Ishikawa (cell line): ENCODE results near the gene TMOD1.

Experiments used
- CEBPB ChIP-seq: IDR thresholded peaks from 2 replicates; pipeline ENCODE4 v1.6.1; 2012
- CREB1 ChIP-seq: IDR thresholded peaks from 2 replicates; pipeline ENCODE4 v1.6.1; 2012; ENCODE audit warnings: low read depth
- EGR1 ChIP-seq: IDR thresholded peaks from 2 replicates; pipeline ENCODE4 v1.6.1; 2012
- EP300 ChIP-seq: IDR thresholded peaks from 2 replicates; pipeline ENCODE4 v1.6.1; 2012; ENCODE audit warnings: borderline replicate concordance
- FOXM1 ChIP-seq: IDR thresholded peaks from 2 replicates; pipeline ENCODE4 v1.6.1; 2012; ENCODE audit warnings: low read depth, borderline replicate concordance
- MAX ChIP-seq: IDR thresholded peaks from 2 replicates; pipeline ENCODE4 v1.6.1; 2012
- NFIC ChIP-seq: IDR thresholded peaks from 2 replicates; pipeline ENCODE4 v1.6.1; 2012
- RAD21 ChIP-seq: IDR thresholded peaks from 2 replicates; pipeline ENCODE4 v1.6.1; 2012; ENCODE audit warnings: low read depth
- TAF1 ChIP-seq: IDR thresholded peaks from 2 replicates; pipeline ENCODE4 v1.6.1; 2012; ENCODE audit warnings: low read depth, mild to moderate bottlenecking
- TCF12 ChIP-seq: IDR thresholded peaks from 2 replicates; pipeline ENCODE4 v1.6.1; 2012; ENCODE audit warnings: low read depth
- TEAD4 ChIP-seq: IDR thresholded peaks from 2 replicates; pipeline ENCODE4 v1.6.1; 2012
- USF1 ChIP-seq: IDR thresholded peaks from 2 replicates; pipeline ENCODE4 v1.6.1; 2012
- YY1 ChIP-seq: IDR thresholded peaks from 2 replicates; pipeline ENCODE4 v1.6.1; 2012; ENCODE audit warnings: low read depth
- ZBTB7A ChIP-seq: IDR thresholded peaks from 2 replicates; pipeline ENCODE4 v1.6.1; 2012; ENCODE audit warnings: low read depth
- TF ChIP-seq, protein P1 (sequence below): IDR thresholded peaks from 2 replicates; pipeline ENCODE4 v1.6.1; 2012; ENCODE audit warnings: low read depth, mild to moderate bottlenecking

Gene TMOD1

GRCh38 chr9:97563458-97564135 is 62.1 kb downstream of the TMOD1 start:
- TF ChIP-seq TCF12 (no peak), NFIC (peak; percentile 68)

- no peak for TF ChIP-seq FOXM1
- no peak for TF ChIP-seq CREB1
- TF ChIP-seq TAF1 = no peak
- no peak for TF ChIP-seq ZBTB7A
- no peak for TF ChIP-seq TCF12
- TF ChIP-seq MAX = no peak
- TF ChIP-seq RAD21 = no peak
- TF ChIP-seq, protein P1, sequence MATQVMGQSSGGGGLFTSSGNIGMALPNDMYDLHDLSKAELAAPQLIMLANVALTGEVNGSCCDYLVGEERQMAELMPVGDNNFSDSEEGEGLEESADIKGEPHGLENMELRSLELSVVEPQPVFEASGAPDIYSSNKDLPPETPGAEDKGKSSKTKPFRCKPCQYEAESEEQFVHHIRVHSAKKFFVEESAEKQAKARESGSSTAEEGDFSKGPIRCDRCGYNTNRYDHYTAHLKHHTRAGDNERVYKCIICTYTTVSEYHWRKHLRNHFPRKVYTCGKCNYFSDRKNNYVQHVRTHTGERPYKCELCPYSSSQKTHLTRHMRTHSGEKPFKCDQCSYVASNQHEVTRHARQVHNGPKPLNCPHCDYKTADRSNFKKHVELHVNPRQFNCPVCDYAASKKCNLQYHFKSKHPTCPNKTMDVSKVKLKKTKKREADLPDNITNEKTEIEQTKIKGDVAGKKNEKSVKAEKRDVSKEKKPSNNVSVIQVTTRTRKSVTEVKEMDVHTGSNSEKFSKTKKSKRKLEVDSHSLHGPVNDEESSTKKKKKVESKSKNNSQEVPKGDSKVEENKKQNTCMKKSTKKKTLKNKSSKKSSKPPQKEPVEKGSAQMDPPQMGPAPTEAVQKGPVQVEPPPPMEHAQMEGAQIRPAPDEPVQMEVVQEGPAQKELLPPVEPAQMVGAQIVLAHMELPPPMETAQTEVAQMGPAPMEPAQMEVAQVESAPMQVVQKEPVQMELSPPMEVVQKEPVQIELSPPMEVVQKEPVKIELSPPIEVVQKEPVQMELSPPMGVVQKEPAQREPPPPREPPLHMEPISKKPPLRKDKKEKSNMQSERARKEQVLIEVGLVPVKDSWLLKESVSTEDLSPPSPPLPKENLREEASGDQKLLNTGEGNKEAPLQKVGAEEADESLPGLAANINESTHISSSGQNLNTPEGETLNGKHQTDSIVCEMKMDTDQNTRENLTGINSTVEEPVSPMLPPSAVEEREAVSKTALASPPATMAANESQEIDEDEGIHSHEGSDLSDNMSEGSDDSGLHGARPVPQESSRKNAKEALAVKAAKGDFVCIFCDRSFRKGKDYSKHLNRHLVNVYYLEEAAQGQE = no peak
- TF ChIP-seq YY1 = no peak
- no peak for TF ChIP-seq EP300
- no peak for TF ChIP-seq EGR1
- TF ChIP-seq CEBPB = no peak
- TF ChIP-seq TEAD4 = no peak
These were observed 63.1 kb downstream of the TMOD1 start for GRCh38 chr9:97564291-97565175.

- no peak for TF ChIP-seq USF1
- TF ChIP-seq FOXM1 = no peak
- no peak for TF ChIP-seq NFIC
- no peak for TF ChIP-seq TCF12
- TF ChIP-seq, protein P1 = no peak
- no peak for TF ChIP-seq CREB1
- no peak for TF ChIP-seq EP300
- no peak for TF ChIP-seq EGR1
- TF ChIP-seq TAF1 = no peak
- no peak for TF ChIP-seq MAX
These were observed 63.8 kb downstream of the TMOD1 start for GRCh38 chr9:97565262-97565661.

GRCh38 chr9:97567182-97567893 is 65.9 kb downstream of the TMOD1 start:
- TF ChIP-seq RAD21 (no peak), EP300 (no peak), CEBPB (no peak), TEAD4 (no peak), CREB1 (no peak), USF1 (no peak), NFIC (no peak), YY1 (no peak), TAF1 (no peak), TCF12 (no peak), EGR1 (no peak), ZBTB7A (no peak), MAX (no peak), FOXM1 (no peak)
- TF ChIP-seq, protein P1 = no peak
